Vagina (tissue), 2 donors: ENCODE measurements around the gene DLG4. TPM values are rescaled to one million over a fixed set of nuclear protein-coding genes. Genes with fewer than 3 reads are reported as not detected.

Experiments used
- DNase-seq, 2 donors: peaks; one replicate each; pipeline ENCODE4 v3.0.0-alpha.2; 2017; ENCODE audit errors: extremely low spot score in 2 of 2
- H3K27ac ChIP-seq: fragments of 200-600 bp; sonication (generic); one replicate; pipeline ENCODE4 v1.5.1; 2019
- H3K27me3 ChIP-seq: fragments of 200-600 bp; sonication (generic); one replicate; pipeline ENCODE4 v1.5.1; 2019
- H3K36me3 ChIP-seq, 2 donors: fragments of 200-600 bp; sonication (generic); one replicate each; pipeline ENCODE4 v1.5.1; 2017 to 2019
- H3K4me1 ChIP-seq: fragments of 200-600 bp; sonication (generic); one replicate; pipeline ENCODE4 v1.5.1; 2019
- H3K4me3 ChIP-seq, 2 donors: fragments of 200-600 bp; sonication (generic); 1 replicate in 1 of 2; 2 replicates in 1 of 2; pipeline ENCODE4 v1.5.1; 2016 to 2019
- H3K9me3 ChIP-seq: fragments of 200-600 bp; sonication (generic); one replicate; pipeline ENCODE4 v1.5.1; 2019
- CTCF ChIP-seq, 3 experiments: fragments of 450-650 bp in 2 of 3; fragments of 200-600 bp in 1 of 3; sonication (generic) in 1 of 3; IDR thresholded peaks; one replicate each; pipeline ENCODE4 v1.5.1; 2017 to 2019; ENCODE audit warnings: antibody characterized with exemption in 3 of 3, mild to moderate bottlenecking in 2 of 3, moderate library complexity in 2 of 3
- POLR2A ChIP-seq, 2 donors: fragments of 450-650 bp; IDR thresholded peaks; one replicate each; pipeline ENCODE4 v1.6.1; 2017; ENCODE audit warnings: antibody characterized with exemption in 2 of 2, mild to moderate bottlenecking in 2 of 2, moderate library complexity in 2 of 2
- POLR2AphosphoS5 ChIP-seq, 2 donors: sonication (generic); formaldehyde crosslinking; IDR thresholded peaks; one replicate each; pipeline ENCODE4 v1.9.0; 2017; ENCODE audit warnings: antibody characterized with exemption in 2 of 2, mild to moderate bottlenecking in 2 of 2, low read depth in 1 of 2; ENCODE audit not compliant: insufficient read depth in 1 of 2
- intact Hi-C: fragments of 100-400 bp; cut with DNase I; formaldehyde crosslinking; loops from one replicate; pipeline ENCODE4 v1.15.1; 2023
- total RNA-seq: library from RNA; depleted of rRNA; stranded (reverse); fragments of >200 nt; gene quantifications from one replicate; pipeline ENCODE4 v1.2.3, GENCODE V29; 2016

Gene DLG4
- total RNA-seq, 1 donor from 2014 or later: 23.3 TPM

- H3K9me3 ChIP-seq: no peaks in the 10 kb centered on the region
- H3K27me3 ChIP-seq: no peaks in the 10 kb centered on the region
- intact Hi-C loops: no loop called here
- DNase-seq: no peak
- peaks cover 0 to 68% of the 10 kb centered on the region in 2 donors for H3K36me3 ChIP-seq
- TF ChIP-seq POLR2A (IDR thresholded peaks at IDR 0.05): no peak
- no peak for TF ChIP-seq POLR2AphosphoS5 (IDR thresholded peaks at IDR 0.05; ENCODE audit: insufficient read depth in 1 of 2, low read depth in 1 of 2)
- TF ChIP-seq CTCF (IDR thresholded peaks at IDR 0.05): no peak
- no peak overlapping the region for H3K4me3 ChIP-seq
- H3K27ac ChIP-seq: peak overlapping the region; percentile 80
- H3K4me1 ChIP-seq: peaks cover 43% of the 10 kb centered on the region
Measured at GRCh38 chr17:7224661-7225111, 5.0 kb upstream of the DLG4 start.

GRCh38 chr17:7224110-7224509 lies 4.5 kb upstream of the DLG4 start:
- Histone ChIP-seq H3K9me3 (no peaks in the 10 kb centered on the region), H3K27me3 (no peaks in the 10 kb centered on the region), H3K27ac (peak overlapping the region; percentile 80), H3K36me3 (peaks cover 0 to 63% of the 10 kb centered on the region in 2 donors), H3K4me1 (peaks cover 43% of the 10 kb centered on the region), H3K4me3 (no peak overlapping the region)
- TF ChIP-seq POLR2A (IDR thresholded peaks at IDR 0.05): no peak
- TF ChIP-seq CTCF (IDR thresholded peaks at IDR 0.05): no peak
- TF ChIP-seq POLR2AphosphoS5 (IDR thresholded peaks at IDR 0.05; ENCODE audit: insufficient read depth in 1 of 2, low read depth in 1 of 2): no peak
- intact Hi-C loops: no loop called here
- no peak for DNase-seq

GRCh38 chr17:7223375-7223774 lies 3.7 kb upstream of the DLG4 start:
- peak overlapping the region; percentile 10 for H3K27ac ChIP-seq
- peaks cover 0 to 55% of the 10 kb centered on the region in 2 donors for H3K36me3 ChIP-seq
- intact Hi-C loops: no loop called here
- H3K27me3 ChIP-seq: no peaks in the 10 kb centered on the region
- no peak for DNase-seq
- TF ChIP-seq POLR2A (IDR thresholded peaks at IDR 0.05): no peak
- no peak for TF ChIP-seq POLR2AphosphoS5 (IDR thresholded peaks at IDR 0.05; ENCODE audit: insufficient read depth in 1 of 2, low read depth in 1 of 2)
- TF ChIP-seq CTCF (IDR thresholded peaks at IDR 0.05): no peak
- no peaks in the 10 kb centered on the region for H3K9me3 ChIP-seq
- H3K4me3 ChIP-seq: no peak overlapping the region
- peaks cover 45% of the 10 kb centered on the region for H3K4me1 ChIP-seq

GRCh38 chr17:7222972-7223292 lies 3.3 kb upstream of the DLG4 start:
- no peak for DNase-seq
- H3K4me3 ChIP-seq: no peak overlapping the region
- no peak for TF ChIP-seq POLR2A (IDR thresholded peaks at IDR 0.05)
- no peak for TF ChIP-seq POLR2AphosphoS5 (IDR thresholded peaks at IDR 0.05; ENCODE audit: insufficient read depth in 1 of 2, low read depth in 1 of 2)
- no peak for TF ChIP-seq CTCF (IDR thresholded peaks at IDR 0.05)
- no peaks in the 10 kb centered on the region for H3K27me3 ChIP-seq
- H3K9me3 ChIP-seq: no peaks in the 10 kb centered on the region
- H3K4me1 ChIP-seq: peaks cover 49% of the 10 kb centered on the region
- peak overlapping the region; percentile 10 for H3K27ac ChIP-seq
- intact Hi-C loops: no loop called here
- peaks cover 0 to 53% of the 10 kb centered on the region in 2 donors for H3K36me3 ChIP-seq

GRCh38 chr17:7222093-7222971 lies 2.7 kb upstream of the DLG4 start:
- H3K4me1 ChIP-seq: peaks cover 49% of the 10 kb centered on the region
- peaks cover 0 to 47% of the 10 kb centered on the region in 2 donors for H3K36me3 ChIP-seq

More at GRCh38 chr17:7222093-7222971, 2.7 kb upstream of the DLG4 start:
- H3K27ac ChIP-seq: no peak overlapping the region
- H3K27me3 ChIP-seq: no peaks in the 10 kb centered on the region
- no peak for DNase-seq
- TF ChIP-seq POLR2AphosphoS5 (IDR thresholded peaks at IDR 0.05; ENCODE audit: insufficient read depth in 1 of 2, low read depth in 1 of 2): no peak
- TF ChIP-seq CTCF (IDR thresholded peaks at IDR 0.05): no peak
- TF ChIP-seq POLR2A (IDR thresholded peaks at IDR 0.05): no peak
- no peak overlapping the region for H3K4me3 ChIP-seq
- no peaks in the 10 kb centered on the region for H3K9me3 ChIP-seq
- intact Hi-C loops: no loop called here
